ENCODE data around the gene HOXB3.
A peak's percentile ranks its signal among the peaks of the same experiment; 100 is the strongest.

HOXB3 gene

DNA sequence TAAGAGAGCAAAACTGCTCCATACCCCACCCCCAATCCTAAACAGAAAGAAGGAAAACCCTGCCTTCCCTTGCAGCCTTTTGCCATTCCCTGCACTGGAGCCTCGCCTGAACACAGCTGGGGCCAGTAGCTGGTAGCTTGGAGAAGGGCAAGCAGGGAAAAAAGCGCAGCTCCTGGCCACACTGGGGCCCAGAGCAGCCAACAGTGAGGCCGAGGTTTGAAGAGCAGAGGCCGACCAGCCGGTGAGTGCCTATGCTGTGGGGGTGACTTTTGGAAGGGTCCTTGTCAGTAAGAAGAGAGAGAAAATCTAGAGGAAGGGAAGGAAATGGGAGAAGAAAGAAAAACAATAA, 39.3 kb upstream of the HOXB3 start:
- Histone ChIP-seq H3K4me2 (ENCODE audit: low read length) (no peak overlapping the region), H2AK5ac (ENCODE audit: low read length) (no peak overlapping the region), H3K36me3 (ENCODE audit: control insufficient read depth, insufficient read depth, low read length) (no peaks in the 10 kb centered on the region), H4K5ac (ENCODE audit: low read length) (no peak overlapping the region), H3K27ac (ENCODE audit: low read depth, low read length) (no peak overlapping the region), H2BK5ac (ENCODE audit: low read length) (no peak overlapping the region), H2BK15ac (replicated peaks; ENCODE audit: low read depth) (no peak overlapping the region), H3K79me1 (ENCODE audit: low read length) (no peaks in the 10 kb centered on the region), H3K79me2 (ENCODE audit: control insufficient read depth, insufficient read depth, low read length) (no peaks in the 10 kb centered on the region), H3K4me3 (ENCODE audit: low read length) (no peak overlapping the region), H3K18ac (ENCODE audit: low read length) (no peak overlapping the region), H3K23ac (ENCODE audit: low read length) (no peak overlapping the region), H3K27me3 (ENCODE audit: insufficient read depth, low read length, poor library complexity) (peaks cover 80% of the 10 kb centered on the region), H3K4me1 (ENCODE audit: control insufficient read depth, low read depth, low read length) (no peaks in the 10 kb centered on the region), H2BK120ac (ENCODE audit: low read depth, low read length) (no peak overlapping the region), H3K4ac (ENCODE audit: low read depth, low read length) (no peak overlapping the region), H3K56ac (ENCODE audit: low read length) (no peak overlapping the region), H4K8ac (ENCODE audit: low read depth, low read length) (no peak overlapping the region), H3K9ac (ENCODE audit: low read length) (no peak overlapping the region)
- no CpG with 5 or more reads among the region's 5 CpGs for WGBS (ENCODE audit: extremely low coverage, insufficient coverage, low lambda C conversion rate)
- peak; percentile 6 for DNase-seq

DNA sequence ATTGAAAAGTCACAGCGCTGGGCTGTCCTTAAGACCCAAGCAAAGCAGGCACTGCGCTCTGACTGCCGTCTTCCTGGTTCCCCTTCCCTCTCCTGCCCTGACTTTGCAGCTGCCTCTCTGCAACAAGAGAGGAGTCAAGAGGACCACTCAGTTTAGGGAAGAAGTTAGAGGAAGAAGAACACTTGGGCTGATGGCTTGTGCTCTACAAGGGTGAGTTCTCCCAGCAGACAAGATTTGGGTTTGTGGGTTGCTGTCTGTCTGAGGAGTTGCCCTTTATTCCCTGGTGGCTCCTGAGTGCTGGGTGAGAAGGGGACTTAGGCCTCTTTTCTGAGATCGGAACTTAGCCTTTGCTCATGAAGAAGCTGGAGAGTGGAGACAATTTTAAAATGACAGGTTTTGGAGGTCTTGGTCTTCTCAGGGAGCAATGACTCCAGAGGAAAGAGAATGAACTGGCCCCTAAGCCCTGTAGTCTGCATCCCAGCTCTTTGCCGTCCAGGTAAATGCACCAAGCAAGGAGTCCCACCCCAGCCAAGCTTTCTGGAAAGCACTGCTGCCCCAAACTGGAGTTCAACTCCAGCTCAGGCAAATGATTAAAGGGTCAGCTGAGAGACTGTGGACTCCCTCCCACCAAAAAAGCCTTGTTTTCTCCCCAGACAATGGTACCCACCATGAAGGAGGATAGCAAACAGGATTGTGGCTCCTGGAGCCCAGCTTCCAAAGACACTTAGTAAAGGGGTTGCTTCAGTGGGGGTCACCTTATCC, 38.8 kb upstream of the HOXB3 start:
- Histone ChIP-seq H4K8ac (ENCODE audit: low read depth, low read length) (no peak overlapping the region), H3K56ac (ENCODE audit: low read length) (no peak overlapping the region), H2BK120ac (ENCODE audit: low read depth, low read length) (no peak overlapping the region), H4K5ac (ENCODE audit: low read length) (no peak overlapping the region), H3K36me3 (ENCODE audit: control insufficient read depth, insufficient read depth, low read length) (no peaks in the 10 kb centered on the region), H3K23ac (ENCODE audit: low read length) (no peak overlapping the region), H3K79me1 (ENCODE audit: low read length) (no peaks in the 10 kb centered on the region), H3K4ac (ENCODE audit: low read depth, low read length) (no peak overlapping the region), H3K27me3 (ENCODE audit: insufficient read depth, low read length, poor library complexity) (peaks cover 82% of the 10 kb centered on the region), H3K4me3 (ENCODE audit: low read length) (no peak overlapping the region), H2AK5ac (ENCODE audit: low read length) (no peak overlapping the region), H3K9ac (ENCODE audit: low read length) (no peak overlapping the region), H2BK15ac (replicated peaks; ENCODE audit: low read depth) (no peak overlapping the region), H2BK5ac (ENCODE audit: low read length) (no peak overlapping the region), H3K18ac (ENCODE audit: low read length) (no peak overlapping the region), H3K79me2 (ENCODE audit: control insufficient read depth, insufficient read depth, low read length) (no peaks in the 10 kb centered on the region), H3K4me2 (ENCODE audit: low read length) (no peak overlapping the region), H3K4me1 (ENCODE audit: control insufficient read depth, low read depth, low read length) (no peaks in the 10 kb centered on the region), H3K27ac (ENCODE audit: low read depth, low read length) (no peak overlapping the region)
- DNase-seq: peak; percentile 1
- no CpG with 5 or more reads among the region's 5 CpGs for whole genome bisulfite sequencing (ENCODE audit: extremely low coverage, insufficient coverage, low lambda C conversion rate)

GRCh38 chr17:48627623-48628521, 37.8 kb upstream of the HOXB3 start:
- Histone ChIP-seq H4K5ac (ENCODE audit: low read length) (no peak overlapping the region), H3K18ac (ENCODE audit: low read length) (no peak overlapping the region), H3K9ac (ENCODE audit: low read length) (no peak overlapping the region), H3K27ac (ENCODE audit: low read depth, low read length) (no peak overlapping the region), H3K36me3 (ENCODE audit: control insufficient read depth, insufficient read depth, low read length) (no peaks in the 10 kb centered on the region), H3K4me1 (ENCODE audit: control insufficient read depth, low read depth, low read length) (no peaks in the 10 kb centered on the region), H2AK5ac (ENCODE audit: low read length) (no peak overlapping the region), H3K4me2 (ENCODE audit: low read length) (no peak overlapping the region), H2BK5ac (ENCODE audit: low read length) (no peak overlapping the region), H4K8ac (ENCODE audit: low read depth, low read length) (no peak overlapping the region), H2BK120ac (ENCODE audit: low read depth, low read length) (no peak overlapping the region), H3K79me2 (ENCODE audit: control insufficient read depth, insufficient read depth, low read length) (no peaks in the 10 kb centered on the region), H3K56ac (ENCODE audit: low read length) (peak overlapping the region; percentile 43), H3K23ac (ENCODE audit: low read length) (no peak overlapping the region), H3K79me1 (ENCODE audit: low read length) (no peaks in the 10 kb centered on the region), H3K4ac (ENCODE audit: low read depth, low read length) (no peak overlapping the region), H3K4me3 (ENCODE audit: low read length) (no peak overlapping the region), H3K27me3 (ENCODE audit: insufficient read depth, low read length, poor library complexity) (peaks cover 82% of the 10 kb centered on the region), H2BK15ac (replicated peaks; ENCODE audit: low read depth) (no peak overlapping the region)
- WGBS (ENCODE audit: extremely low coverage, insufficient coverage, low lambda C conversion rate): no CpG with 5 or more reads among the region's 27 CpGs
- no peak for DNase-seq

GRCh38 chr17:48627118-48627597, 37.1 kb upstream of the HOXB3 start:
- Histone ChIP-seq H3K4me1 (ENCODE audit: control insufficient read depth, low read depth, low read length) (no peaks in the 10 kb centered on the region), H3K27me3 (ENCODE audit: insufficient read depth, low read length, poor library complexity) (peaks cover 82% of the 10 kb centered on the region)
- DNase-seq: no peak

GRCh38 chr17:48626245-48627117, 36.4 kb upstream of the HOXB3 start, which contains the start of gene HOXB9:
Gene HOXB9 (minus strand): TSS chr17:48626358. CDS start chr17:48626269, 89 bp downstream.
- H2AK5ac ChIP-seq (ENCODE audit: low read length): no peak within 1 kb of the TSS
- no peaks in the 10 kb centered on the region for H3K79me2 ChIP-seq (ENCODE audit: control insufficient read depth, insufficient read depth, low read length)
- DNase-seq: no peak
- no peak within 1 kb of the TSS for H4K8ac ChIP-seq (ENCODE audit: low read depth, low read length)
- H2BK120ac ChIP-seq (ENCODE audit: low read depth, low read length): peak within 1 kb of the TSS; percentile 31
- no peaks in the 10 kb centered on the region for H3K36me3 ChIP-seq (ENCODE audit: control insufficient read depth, insufficient read depth, low read length)
- H4K5ac ChIP-seq (ENCODE audit: low read length): no peak within 1 kb of the TSS
- H2BK5ac ChIP-seq (ENCODE audit: low read length): no peak within 1 kb of the TSS
- no peaks in the 10 kb centered on the region for H3K4me1 ChIP-seq (ENCODE audit: control insufficient read depth, low read depth, low read length)
- H2BK15ac ChIP-seq (replicated peaks; ENCODE audit: low read depth): peak within 1 kb of the TSS; percentile 39
- H3K4ac ChIP-seq (ENCODE audit: low read depth, low read length): no peak within 1 kb of the TSS
- H3K56ac ChIP-seq (ENCODE audit: low read length): peak within 1 kb of the TSS; percentile 74
- H3K79me1 ChIP-seq (ENCODE audit: low read length): no peaks in the 10 kb centered on the region
- peak within 1 kb of the TSS; percentile 51 for H3K9ac ChIP-seq (ENCODE audit: low read length)
- no peak within 1 kb of the TSS for H3K27ac ChIP-seq (ENCODE audit: low read depth, low read length)
- H3K4me2 ChIP-seq (ENCODE audit: low read length): peak within 1 kb of the TSS; percentile 83
- peak within 1 kb of the TSS; percentile 81 for H3K18ac ChIP-seq (ENCODE audit: low read length)
- peak within 1 kb of the TSS; percentile 49 for H3K23ac ChIP-seq (ENCODE audit: low read length)
- WGBS (ENCODE audit: extremely low coverage, insufficient coverage, low lambda C conversion rate): no CpG with 5 or more reads among the region's 50 CpGs
- H3K27me3 ChIP-seq (ENCODE audit: insufficient read depth, low read length, poor library complexity): peaks cover 82% of the 10 kb centered on the region
- peak within 1 kb of the TSS; percentile 10 for H3K4me3 ChIP-seq (ENCODE audit: low read length)

More at GRCh38 chr17:48627118-48627597, 37.1 kb upstream of the HOXB3 start:
- Histone ChIP-seq H3K23ac (ENCODE audit: low read length) (no peak overlapping the region), H3K36me3 (ENCODE audit: control insufficient read depth, insufficient read depth, low read length) (no peaks in the 10 kb centered on the region), H3K79me1 (ENCODE audit: low read length) (no peaks in the 10 kb centered on the region), H3K56ac (ENCODE audit: low read length) (no peak overlapping the region), H2BK5ac (ENCODE audit: low read length) (no peak overlapping the region), H3K79me2 (ENCODE audit: control insufficient read depth, insufficient read depth, low read length) (no peaks in the 10 kb centered on the region), H4K5ac (ENCODE audit: low read length) (no peak overlapping the region), H3K4me3 (ENCODE audit: low read length) (no peak overlapping the region), H4K8ac (ENCODE audit: low read depth, low read length) (no peak overlapping the region), H3K18ac (ENCODE audit: low read length) (no peak overlapping the region), H3K9ac (ENCODE audit: low read length) (no peak overlapping the region), H2BK15ac (replicated peaks; ENCODE audit: low read depth) (no peak overlapping the region), H3K4me2 (ENCODE audit: low read length) (no peak overlapping the region), H2AK5ac (ENCODE audit: low read length) (no peak overlapping the region), H2BK120ac (ENCODE audit: low read depth, low read length) (no peak overlapping the region), H3K27ac (ENCODE audit: low read depth, low read length) (no peak overlapping the region), H3K4ac (ENCODE audit: low read depth, low read length) (no peak overlapping the region)
- no CpG with 5 or more reads among the region's 5 CpGs for WGBS (ENCODE audit: extremely low coverage, insufficient coverage, low lambda C conversion rate)
